ENCODE data around the gene RUSF1.

DNA sequence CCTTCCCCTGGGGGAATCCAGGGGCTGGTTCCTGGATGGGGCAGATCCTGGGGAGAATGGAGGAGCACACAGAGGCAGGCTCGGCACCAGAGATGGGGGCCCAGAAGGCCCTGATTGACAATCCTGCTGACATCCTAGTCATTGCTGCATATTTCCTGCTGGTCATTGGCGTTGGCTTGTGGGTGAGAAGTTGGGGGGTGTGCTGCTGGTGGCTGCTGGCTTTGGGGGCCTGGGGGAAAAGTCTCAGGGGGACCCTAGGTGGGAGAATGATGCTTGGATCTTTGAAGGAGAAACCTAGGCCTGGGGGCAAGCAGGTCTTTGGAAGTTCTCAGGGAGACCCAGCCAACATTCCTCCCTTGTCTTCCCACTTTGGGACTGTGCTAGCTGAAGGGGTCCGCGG lies 25.1 kb downstream of the RUSF1 start, which contains the start of gene SLC5A2:
- TF ChIP-seq, protein P1, sequence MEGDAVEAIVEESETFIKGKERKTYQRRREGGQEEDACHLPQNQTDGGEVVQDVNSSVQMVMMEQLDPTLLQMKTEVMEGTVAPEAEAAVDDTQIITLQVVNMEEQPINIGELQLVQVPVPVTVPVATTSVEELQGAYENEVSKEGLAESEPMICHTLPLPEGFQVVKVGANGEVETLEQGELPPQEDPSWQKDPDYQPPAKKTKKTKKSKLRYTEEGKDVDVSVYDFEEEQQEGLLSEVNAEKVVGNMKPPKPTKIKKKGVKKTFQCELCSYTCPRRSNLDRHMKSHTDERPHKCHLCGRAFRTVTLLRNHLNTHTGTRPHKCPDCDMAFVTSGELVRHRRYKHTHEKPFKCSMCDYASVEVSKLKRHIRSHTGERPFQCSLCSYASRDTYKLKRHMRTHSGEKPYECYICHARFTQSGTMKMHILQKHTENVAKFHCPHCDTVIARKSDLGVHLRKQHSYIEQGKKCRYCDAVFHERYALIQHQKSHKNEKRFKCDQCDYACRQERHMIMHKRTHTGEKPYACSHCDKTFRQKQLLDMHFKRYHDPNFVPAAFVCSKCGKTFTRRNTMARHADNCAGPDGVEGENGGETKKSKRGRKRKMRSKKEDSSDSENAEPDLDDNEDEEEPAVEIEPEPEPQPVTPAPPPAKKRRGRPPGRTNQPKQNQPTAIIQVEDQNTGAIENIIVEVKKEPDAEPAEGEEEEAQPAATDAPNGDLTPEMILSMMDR (optimal IDR thresholded peaks at IDR 0.05 in 1 of 3, IDR thresholded peaks at IDR 0.05 in 1 of 3, conservative IDR thresholded peaks at IDR 0.05 in 1 of 3; ENCODE audit: extremely low read depth in 1 of 3, insufficient read depth in 2 of 3, low read length in 3 of 3) = no peak
- TF ChIP-seq EZH2 (IDR thresholded peaks at IDR 0.05; ENCODE audit: low read length) = no peak
